Measurements from ENCODE around the gene TMEM87A.

DNA sequence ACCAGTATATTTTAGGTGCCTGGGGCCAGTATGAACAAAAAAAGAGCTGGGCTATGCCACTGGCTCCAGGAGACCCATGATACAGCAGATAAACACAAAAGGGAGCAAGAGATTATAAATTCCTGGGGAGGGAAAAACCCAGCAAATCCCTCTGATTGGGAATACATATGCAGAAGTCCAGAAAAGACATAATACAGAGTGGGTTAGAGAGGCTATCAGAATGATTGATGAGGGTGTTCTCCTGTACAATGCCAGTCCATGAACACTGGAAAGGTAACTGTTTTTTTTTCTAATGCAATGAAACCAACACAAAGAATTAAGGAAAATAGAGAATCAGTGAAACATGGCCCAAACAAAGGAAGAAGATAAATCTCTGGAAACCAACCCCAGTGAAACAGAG lies 59.7 kb downstream of the TMEM87A start:
- TF ChIP-seq POLR2AphosphoS5 (IDR thresholded peaks at IDR 0.05) (no peak), POLR2A (IDR thresholded peaks at IDR 0.05) (no peak)
- TF ChIP-seq, protein P1, sequence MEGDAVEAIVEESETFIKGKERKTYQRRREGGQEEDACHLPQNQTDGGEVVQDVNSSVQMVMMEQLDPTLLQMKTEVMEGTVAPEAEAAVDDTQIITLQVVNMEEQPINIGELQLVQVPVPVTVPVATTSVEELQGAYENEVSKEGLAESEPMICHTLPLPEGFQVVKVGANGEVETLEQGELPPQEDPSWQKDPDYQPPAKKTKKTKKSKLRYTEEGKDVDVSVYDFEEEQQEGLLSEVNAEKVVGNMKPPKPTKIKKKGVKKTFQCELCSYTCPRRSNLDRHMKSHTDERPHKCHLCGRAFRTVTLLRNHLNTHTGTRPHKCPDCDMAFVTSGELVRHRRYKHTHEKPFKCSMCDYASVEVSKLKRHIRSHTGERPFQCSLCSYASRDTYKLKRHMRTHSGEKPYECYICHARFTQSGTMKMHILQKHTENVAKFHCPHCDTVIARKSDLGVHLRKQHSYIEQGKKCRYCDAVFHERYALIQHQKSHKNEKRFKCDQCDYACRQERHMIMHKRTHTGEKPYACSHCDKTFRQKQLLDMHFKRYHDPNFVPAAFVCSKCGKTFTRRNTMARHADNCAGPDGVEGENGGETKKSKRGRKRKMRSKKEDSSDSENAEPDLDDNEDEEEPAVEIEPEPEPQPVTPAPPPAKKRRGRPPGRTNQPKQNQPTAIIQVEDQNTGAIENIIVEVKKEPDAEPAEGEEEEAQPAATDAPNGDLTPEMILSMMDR (IDR thresholded peaks at IDR 0.05): no peak
